ENCODE measurements around the gene CPE. TPM values are rescaled to one million over a fixed set of nuclear protein-coding genes. Genes with fewer than 3 reads are reported as not detected.

The CPE gene
- total and polyA plus RNA-seq, 2 donors (not counting 3 experiments of a cell fraction or from before 2014, with no cell fraction given), result 2.7 to 9.2 TPM

GRCh38 chr4:165386328-165386727 is 7.5 kb downstream of the CPE start:
- Histone ChIP-seq H3K4me1 (ENCODE audit: control insufficient read depth, extremely low read depth, insufficient read depth, low read length) (no peaks in the 10 kb centered on the region), H3K36me3 (ENCODE audit: control insufficient read depth in 2 of 2, extremely low read depth in 1 of 2, insufficient read depth in 2 of 2, low read length in 2 of 2) (no peaks in the 10 kb centered on the region), H3K27ac (ENCODE audit: insufficient read depth, low read depth, low read length) (no peak overlapping the region), H4K20me1 (replicated peaks; ENCODE audit: control insufficient read depth, extremely low read depth, insufficient read depth, low read length) (no peaks in the 10 kb centered on the region), H3K4me2 (ENCODE audit: insufficient read depth, low read length) (no peak overlapping the region), H3K9me1 (replicated peaks; ENCODE audit: control insufficient read depth, extremely low read depth, insufficient read depth, low read length) (no peaks in the 10 kb centered on the region), H2AFZ (ENCODE audit: low read depth, low read length) (no peak overlapping the region), H3K79me2 (ENCODE audit: control insufficient read depth, insufficient read depth, low read length) (no peaks in the 10 kb centered on the region), H3K27me3 (ENCODE audit: control insufficient read depth in 2 of 2, insufficient read depth in 2 of 2, low read length in 2 of 2) (no peaks in the 10 kb centered on the region), H3K4me3 (replicated peaks in 1 of 3; ENCODE audit: insufficient read depth in 1 of 3, low read depth in 1 of 3, low read length in 3 of 3) (no peak overlapping the region), H3K9ac (replicated peaks; ENCODE audit: extremely low read depth, insufficient read depth, low read length) (no peak overlapping the region), H3K9me3 (replicated peaks; ENCODE audit: control insufficient read depth, insufficient read depth, low read length) (no peaks in the 10 kb centered on the region)
- no TSS peak for BruUV-seq (replicated peaks)
- DNase-seq (ENCODE audit: low read depth, low spot score) (no peak), FAIRE-seq (no peak)
- ChIA-PET POLR2A (no interaction called here), CTCF (interaction anchor here (0.9 to 1.5 kb wide), 4 partner anchors 8 to 274 kb away, joined by 3 to 4 read pairs (median 3); partner anchors contain the start of genes CPE and TMEM192)
- TF ChIP-seq MAX (IDR thresholded peaks at IDR 0.05; ENCODE audit: insufficient read depth, insufficient read length) (no peak), FOS (IDR thresholded peaks at IDR 0.05; ENCODE audit: borderline replicate concordance, insufficient read depth, low read length) (no peak), POLR2AphosphoS5 (IDR thresholded peaks at IDR 0.05; ENCODE audit: insufficient read depth, low read depth, low read length) (no peak), CTCF (IDR thresholded peaks at IDR 0.05; ENCODE audit: extremely low read depth in 1 of 2, insufficient read depth in 1 of 2, low read depth in 1 of 2, low read length in 2 of 2) (no peak), JUN (IDR thresholded peaks at IDR 0.05; ENCODE audit: borderline replicate concordance, insufficient read depth, insufficient read length, low read depth) (no peak), POLR2A (IDR thresholded peaks at IDR 0.05; ENCODE audit: low read depth, low read length) (no peak), GATA2 (IDR thresholded peaks at IDR 0.05; ENCODE audit: insufficient read depth, insufficient read length, low read depth, low read length) (no peak)
- dilution Hi-C loops (cut with MboI; ENCODE audit: extremely low pct_ligation_motif_present, low sequenced_read_pairs), result no loop called here
- intact Hi-C loops (cut with micrococcal nuclease), result no loop called here

All from endothelial cell of umbilical vein (primary cell).